ENCODE measurements around the gene ASB13.

GRCh38 chr10:5606864-5607263 is 59.5 kb downstream of the ASB13 start:
- TF ChIP-seq CTCF (IDR thresholded peaks at IDR 0.05) (no peak), EZH2 (IDR thresholded peaks at IDR 0.05; ENCODE audit: borderline replicate concordance, insufficient read depth, low read depth, low read length, poor library complexity, severe bottlenecking) (no peak)
